T47D (cell line): Measurements from ENCODE around the gene ANO1.
"Not testable (repeated sequence)": the region's sequence is repeated elsewhere in the genome, so short reads cannot be mapped to it uniquely, and the experiment has no call there.

ENCODE experiments used
- DNase-seq, 2 experiments: peaks; one replicate each; pipeline versions ENCODE4 v3.0.0 to v3.0.0-alpha.2; 2011 to 2012; ENCODE audit warnings: low read depth in 1 of 2, low spot score in 1 of 2
- JUND ChIP-seq: IDR thresholded peaks from 2 replicates; pipeline ENCODE4 v1.6.1; 2012; ENCODE audit warnings: low read depth
- in situ Hi-C: cut with HindIII; loops from 2 replicates; pipeline ENCODE4 v1.10.0; 2016; ENCODE audit warnings: low sequenced_read_pairs, low pct_unique_long_range_greater_than_20kb

Gene ANO1

DNA sequence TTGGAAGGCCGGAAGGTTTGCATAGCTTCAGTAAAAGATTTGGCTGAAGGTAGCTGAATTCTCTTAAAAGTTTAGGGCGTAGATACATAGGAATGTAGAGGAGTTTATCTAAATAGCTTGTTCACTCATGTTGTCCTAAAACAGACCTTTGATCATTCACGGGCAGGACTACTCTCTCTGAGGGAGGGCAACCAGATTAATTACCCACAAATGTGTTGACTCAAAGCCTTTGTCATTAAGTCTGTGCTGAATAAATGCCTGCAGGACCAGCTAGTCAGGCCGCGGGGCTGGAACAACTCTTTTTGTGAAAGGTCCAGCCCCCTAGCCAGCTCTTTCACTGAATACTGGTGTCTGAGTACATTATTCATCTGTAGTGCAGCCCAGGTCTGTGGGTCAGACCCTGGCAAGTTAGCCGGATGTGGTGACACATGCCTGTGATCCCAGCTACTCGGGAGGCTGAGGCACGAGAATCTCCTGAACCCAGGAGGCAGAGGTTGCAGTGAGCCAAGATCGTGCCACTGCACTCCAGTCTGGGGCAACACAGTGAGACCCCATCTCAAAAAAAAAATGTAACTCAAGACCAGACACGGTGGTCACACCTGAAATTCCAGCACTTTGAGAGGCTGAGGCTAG is 122.2 kb downstream of the ANO1 start:
- in situ Hi-C loops, result no loop called here
- no peak for DNase-seq
- no peak for TF ChIP-seq JUND

GRCh38 chr11:70201047-70201446 is 122.9 kb downstream of the ANO1 start:
- DNase-seq, in situ Hi-C loops: not testable (repeated sequence)

- TF ChIP-seq JUND, result no peak
- in situ Hi-C loops, result no loop called here
- DNase-seq, result no peak
Measured at GRCh38 chr11:70201882-70202861, 124.1 kb downstream of the ANO1 start.

GRCh38 chr11:70202920-70203750 is 125.0 kb downstream of the ANO1 start, which contains the start of gene FADD:
TSS of gene FADD (plus strand) at chr11:70203296. CDS start at chr11:70203460, 164 bp downstream.
- DNase-seq, result peak; percentile 88 to 97
- in situ Hi-C loops, result no loop called here
- no peak for TF ChIP-seq JUND

DNA sequence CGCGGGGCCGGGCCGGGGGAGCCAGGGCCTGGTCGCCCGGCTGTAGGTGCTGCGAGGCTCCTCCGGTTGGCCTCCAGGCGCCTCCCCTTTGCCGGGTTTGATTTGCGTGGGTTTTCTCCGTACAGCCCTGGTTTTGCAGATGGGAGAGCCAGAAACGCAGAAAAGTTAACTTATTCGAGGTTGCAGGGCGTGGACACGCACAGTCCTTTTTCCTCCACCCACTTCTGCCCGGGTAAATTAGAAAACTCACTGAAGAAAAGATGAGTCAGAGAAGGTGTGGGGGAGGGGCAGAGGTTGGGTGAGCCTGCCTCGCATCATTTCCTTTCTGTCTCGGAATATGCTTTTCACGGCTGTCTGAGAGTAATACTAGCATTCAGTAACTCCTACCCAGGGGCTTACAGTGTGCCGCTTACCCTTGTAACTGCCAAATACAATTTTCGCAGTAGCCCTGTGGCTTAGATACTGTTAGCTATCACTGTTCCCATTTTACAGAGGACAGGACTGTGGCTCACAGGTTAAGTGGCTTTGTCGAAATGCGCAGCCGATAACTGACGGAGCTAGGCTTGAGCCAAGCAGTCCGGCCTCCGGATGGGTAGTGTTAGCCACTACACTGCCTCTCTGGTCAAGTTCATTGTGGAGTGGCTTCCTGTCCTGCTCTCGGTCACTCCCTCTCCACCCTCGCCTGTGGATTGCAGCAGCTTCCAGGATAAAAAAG is 125.8 kb downstream of the ANO1 start:
- in situ Hi-C loops, result no loop called here
- DNase-seq, result peak in 1 of 2 experiments; percentile 83
- peak; percentile 25; the same call in 1 of the 2 replicates for TF ChIP-seq JUND

GRCh38 chr11:70204466-70204799 is 126.3 kb downstream of the ANO1 start:
- TF ChIP-seq JUND, result no peak
- no peak for DNase-seq
- in situ Hi-C loops, result no loop called here

- no peak for TF ChIP-seq JUND
- in situ Hi-C loops, result no loop called here
- DNase-seq, result no peak
Measured at GRCh38 chr11:70205049-70205725, 127.1 kb downstream of the ANO1 start.

- TF ChIP-seq JUND, result no peak
- DNase-seq, result no peak
- in situ Hi-C loops, result no loop called here
Measured at GRCh38 chr11:70205766-70206165, 127.6 kb downstream of the ANO1 start.

- DNase-seq, result no peak
- in situ Hi-C loops, result no loop called here
Measured at GRCh38 chr11:70206226-70206981, 128.3 kb downstream of the ANO1 start.

DNA sequence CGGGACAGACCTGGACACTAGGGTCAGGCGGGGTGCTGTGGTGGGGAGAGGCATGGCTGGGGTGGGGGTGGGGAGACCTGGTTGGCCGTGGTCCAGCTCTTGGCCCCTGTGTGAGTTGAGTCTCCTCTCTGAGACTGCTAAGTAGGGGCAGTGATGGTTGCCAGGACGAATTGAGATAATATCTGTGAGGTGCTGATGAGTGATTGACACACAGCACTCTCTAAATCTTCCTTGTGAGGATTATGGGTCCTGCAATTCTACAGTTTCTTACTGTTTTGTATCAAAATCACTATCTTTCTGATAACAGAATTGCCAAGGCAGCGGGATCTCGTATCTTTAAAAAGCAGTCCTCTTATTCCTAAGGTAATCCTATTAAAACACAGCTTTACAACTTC is 128.9 kb downstream of the ANO1 start:
- no peak for TF ChIP-seq JUND
- no peak for DNase-seq
- in situ Hi-C loops, result no loop called here

More at GRCh38 chr11:70206226-70206981, 128.3 kb downstream of the ANO1 start:
- TF ChIP-seq JUND, result no peak
